ENCODE measurements around the gene LYRM4. TPM values are rescaled to one million over a fixed set of nuclear protein-coding genes. Genes with fewer than 3 reads are reported as not detected.

Gene LYRM4
- total RNA-seq, 1 experiment from 2014 or later = 44.3 TPM

DNA sequence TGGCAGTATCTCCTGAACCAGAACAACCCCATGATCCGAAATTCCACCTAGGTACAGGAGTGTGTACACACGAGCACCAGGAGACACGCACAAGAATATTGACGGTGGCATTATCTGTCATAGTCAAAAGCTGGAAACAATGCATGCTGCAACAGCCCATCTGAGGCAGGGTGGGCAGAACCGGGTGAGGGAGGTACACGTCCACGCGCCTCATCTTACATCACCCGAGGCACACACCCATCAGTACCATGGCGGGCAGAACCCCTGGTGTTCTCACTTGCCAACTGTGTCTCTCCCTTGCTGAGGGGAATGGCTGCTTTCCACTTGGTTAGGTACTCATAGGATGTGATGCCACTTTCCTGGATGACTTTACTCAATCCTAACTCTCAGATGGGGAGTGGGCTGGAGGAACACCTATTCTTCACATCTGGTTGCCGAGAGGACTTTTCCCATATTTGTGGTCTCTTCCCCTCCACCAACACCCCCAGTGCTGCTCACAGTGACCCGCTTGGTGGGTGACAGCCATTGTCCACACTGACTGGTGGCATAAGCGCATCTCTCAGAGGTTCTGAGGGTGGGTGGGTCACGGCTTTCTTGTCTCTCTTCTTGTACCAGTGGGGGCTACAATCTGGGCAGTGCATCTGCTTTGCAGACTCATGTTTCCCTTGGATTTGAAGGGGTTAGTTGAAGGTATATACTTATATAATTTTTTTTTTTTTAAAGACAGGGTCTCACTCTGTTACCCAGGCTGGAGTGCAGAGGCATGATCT is 162.1 kb downstream of the LYRM4 start:
- no peak overlapping the region for H2BK12ac ChIP-seq (ENCODE audit: insufficient read length, low read depth, low read length)
- no peak overlapping the region for H2AK5ac ChIP-seq (ENCODE audit: insufficient read length, low read length)
- no peak overlapping the region for H2BK120ac ChIP-seq (ENCODE audit: low read depth, low read length, poor library complexity, severe bottlenecking)
- no peak overlapping the region for H3K56ac ChIP-seq (ENCODE audit: insufficient read length, low read depth, low read length)
- no peak overlapping the region for H2BK20ac ChIP-seq (ENCODE audit: low read depth, low read length, poor library complexity, severe bottlenecking)
- Mint-ChIP-seq H3K4me3 (no peak overlapping the region), H3K36me3 (ENCODE audit: insufficient read depth in 1 of 3, low read depth in 3 of 3) (peaks cover 0 to 11% (median 2%) of the 10 kb centered on the region in 3 experiments; a peak in 3 of 7 replicates), H3K27me3 (ENCODE audit: low read depth) (peaks cover 8% of the 10 kb centered on the region), H3K4me1 (no peaks in the 10 kb centered on the region), H3K27ac (no peak overlapping the region; a peak in 2 of 7 replicates), H3K9me3 (no peaks in the 10 kb centered on the region; a peak in 1 of 5 replicates)
- H3K4ac ChIP-seq (ENCODE audit: low read depth, low read length) = no peak overlapping the region
- WGBS (ENCODE audit: extremely low coverage, insufficient read length, low lambda C conversion rate) = no CpG with 5 or more reads among the region's 14 CpGs
- no peak overlapping the region for H3K18ac ChIP-seq (ENCODE audit: insufficient read length, low read depth, low read length)
- no peak overlapping the region for H3K27ac ChIP-seq (ENCODE audit: insufficient read length, low read depth, low read length)
- H4K20me1 ChIP-seq (ENCODE audit: control insufficient read depth, insufficient read depth, insufficient read length) = no peaks in the 10 kb centered on the region
- H3K23ac ChIP-seq (ENCODE audit: insufficient read length, low read depth, low read length) = no peak overlapping the region
- no peak overlapping the region for H4K91ac ChIP-seq (ENCODE audit: insufficient read length, low read depth, low read length)
- H4K8ac ChIP-seq (replicated peaks; ENCODE audit: insufficient read length, low read depth, low read length) = no peak overlapping the region
- H2BK15ac ChIP-seq (ENCODE audit: low read depth, low read length) = no peak overlapping the region
- H2AFZ ChIP-seq (ENCODE audit: low read length) = no peak overlapping the region
- TF ChIP-seq, protein P1, sequence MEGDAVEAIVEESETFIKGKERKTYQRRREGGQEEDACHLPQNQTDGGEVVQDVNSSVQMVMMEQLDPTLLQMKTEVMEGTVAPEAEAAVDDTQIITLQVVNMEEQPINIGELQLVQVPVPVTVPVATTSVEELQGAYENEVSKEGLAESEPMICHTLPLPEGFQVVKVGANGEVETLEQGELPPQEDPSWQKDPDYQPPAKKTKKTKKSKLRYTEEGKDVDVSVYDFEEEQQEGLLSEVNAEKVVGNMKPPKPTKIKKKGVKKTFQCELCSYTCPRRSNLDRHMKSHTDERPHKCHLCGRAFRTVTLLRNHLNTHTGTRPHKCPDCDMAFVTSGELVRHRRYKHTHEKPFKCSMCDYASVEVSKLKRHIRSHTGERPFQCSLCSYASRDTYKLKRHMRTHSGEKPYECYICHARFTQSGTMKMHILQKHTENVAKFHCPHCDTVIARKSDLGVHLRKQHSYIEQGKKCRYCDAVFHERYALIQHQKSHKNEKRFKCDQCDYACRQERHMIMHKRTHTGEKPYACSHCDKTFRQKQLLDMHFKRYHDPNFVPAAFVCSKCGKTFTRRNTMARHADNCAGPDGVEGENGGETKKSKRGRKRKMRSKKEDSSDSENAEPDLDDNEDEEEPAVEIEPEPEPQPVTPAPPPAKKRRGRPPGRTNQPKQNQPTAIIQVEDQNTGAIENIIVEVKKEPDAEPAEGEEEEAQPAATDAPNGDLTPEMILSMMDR (conservative IDR thresholded peaks at IDR 0.05) = no peak
- no peaks in the 10 kb centered on the region for H3K23me2 ChIP-seq (ENCODE audit: insufficient read length, low read depth, low read length, poor library complexity, severe bottlenecking)
- no peak overlapping the region for H3K9ac ChIP-seq (ENCODE audit: extremely low read depth, insufficient read length, low read length)
- H3K27me3 ChIP-seq (ENCODE audit: insufficient read depth, low read length) = no peaks in the 10 kb centered on the region
- H3K14ac ChIP-seq (ENCODE audit: insufficient read depth, low read length) = no peak overlapping the region
- H3K79me2 ChIP-seq (ENCODE audit: insufficient read depth, low read length) = no peaks in the 10 kb centered on the region; the same call in 1 of the 2 replicates
- H2BK5ac ChIP-seq (ENCODE audit: insufficient read length, low read length) = no peak overlapping the region
- H4K5ac ChIP-seq (ENCODE audit: insufficient read length, low read depth, low read length) = no peak overlapping the region
- H3K4me1 ChIP-seq (ENCODE audit: insufficient read depth, low read length) = no peaks in the 10 kb centered on the region
- no peak overlapping the region for H3K4me2 ChIP-seq (ENCODE audit: insufficient read depth, insufficient read length, low read length)
- H3K9me3 ChIP-seq (ENCODE audit: control insufficient read depth, low read depth, low read length) = no peaks in the 10 kb centered on the region
- DNase-seq = no peak
- no peaks in the 10 kb centered on the region for H3K79me1 ChIP-seq (ENCODE audit: insufficient read depth, low read depth, low read length, poor library complexity, severe bottlenecking)
- H3T11ph ChIP-seq (ENCODE audit: low read length) = no peak overlapping the region

All from H9 (cell line).